GM23338 (cell line): Measurements from ENCODE around the gene PGBD5.

ENCODE experiments used
- CREB1 ChIP-seq: fragments of 250-450 bp; sonication (Bioruptor Pico); IDR thresholded peaks from 2 replicates; pipeline ENCODE4 v1.5.0; 2020; ENCODE audit warnings: low read depth, mild to moderate bottlenecking, moderate library complexity
- CTCF ChIP-seq, 2 experiments: fragments of 200-600 bp in 1 of 2; sonication (generic) in 1 of 2; conservative IDR thresholded peaks; 2 replicates each; pipeline versions ENCODE4 v1.5.1 to v1.6.1; 2016 to 2017; ENCODE audit warnings: antibody characterized with exemption in 2 of 2, low read depth in 2 of 2, mild to moderate bottlenecking in 2 of 2, moderate library complexity in 1 of 2
- ETS1 ChIP-seq: IDR thresholded peaks from 2 replicates; pipeline ENCODE4 v1.6.1; 2016; ENCODE audit warnings: antibody characterized with exemption
- EZH2 ChIP-seq: fragments of 200-600 bp; sonication (generic); IDR thresholded peaks from one replicate; pipeline ENCODE4 v1.8.0; 2017; ENCODE audit warnings: antibody characterized with exemption, mild to moderate bottlenecking, low read depth; ENCODE audit not compliant: unreplicated experiment
- EZH2phosphoT487 ChIP-seq: fragments of 200-600 bp; sonication (generic); IDR thresholded peaks from one replicate; pipeline ENCODE4 v1.8.1; 2018; ENCODE audit warnings: antibody characterized with exemption; ENCODE audit not compliant: unreplicated experiment
- JUNB ChIP-seq: IDR thresholded peaks from one replicate; pipeline ENCODE4 v1.6.1; 2016; ENCODE audit warnings: antibody characterized with exemption; ENCODE audit not compliant: unreplicated experiment
- NANOG ChIP-seq: IDR thresholded peaks from 2 replicates; pipeline ENCODE4 v1.6.1; 2016; ENCODE audit warnings: antibody characterized with exemption, borderline replicate concordance
- POLR2AphosphoS5 ChIP-seq: IDR thresholded peaks from 2 replicates; pipeline ENCODE4 v1.6.1; 2016; ENCODE audit warnings: antibody characterized with exemption, low read depth
- REST ChIP-seq: IDR thresholded peaks from one replicate; pipeline ENCODE4 v1.6.1; 2018; ENCODE audit warnings: antibody characterized with exemption; ENCODE audit not compliant: unreplicated experiment
- STAT1 ChIP-seq: IDR thresholded peaks from one replicate; pipeline ENCODE4 v1.6.1; 2016; ENCODE audit warnings: antibody characterized with exemption; ENCODE audit not compliant: unreplicated experiment
- ZNF114 ChIP-seq: fragments of 250-450 bp; sonication (Bioruptor Pico); IDR thresholded peaks from 2 replicates; pipeline ENCODE4 v1.5.0; 2020; ENCODE audit warnings: mild to moderate bottlenecking, moderate library complexity
- ZNF331 ChIP-seq: fragments of 250-450 bp; sonication (Bioruptor Pico); IDR thresholded peaks from 2 replicates; pipeline ENCODE4 v1.5.0; 2020; ENCODE audit warnings: low read depth, mild to moderate bottlenecking, moderate library complexity
- ZNF462 ChIP-seq: fragments of 250-450 bp; sonication (Bioruptor Pico); IDR thresholded peaks from 2 replicates; pipeline ENCODE4 v1.5.0; 2020; ENCODE audit warnings: mild to moderate bottlenecking, moderate library complexity

GRCh38 chr1:230355128-230355527 is 71.0 kb downstream of the PGBD5 start:
- TF ChIP-seq CTCF (conservative IDR thresholded peaks at IDR 0.05; ENCODE audit: low read depth in 2 of 2) (no peak), POLR2AphosphoS5 (no peak), ZNF331 (no peak), REST (no peak), ZNF462 (CRISPR knock-in tag) (no peak), EZH2phosphoT487 (no peak), JUNB (no peak), EZH2 (no peak), NANOG (no peak), ZNF114 (CRISPR knock-in tag) (no peak), ETS1 (no peak), CREB1 (CRISPR knock-in tag) (no peak), STAT1 (no peak)
